Left ventricle myocardium inferior (tissue), 1 donor: ENCODE results near the gene CD70. TPM values are rescaled to one million over a fixed set of nuclear protein-coding genes. Genes with fewer than 3 reads are reported as not detected.

Experiments used
- DNase-seq: peaks from one replicate; pipeline ENCODE4 v3.0.0-alpha.2; 2020
- H3K27ac ChIP-seq: fragments of 200-600 bp; replicated peaks from 2 replicates; pipeline ENCODE4 v1.8.0; 2021
- H3K27me3 ChIP-seq: fragments of 200-600 bp; 2 replicates; pipeline ENCODE4 v1.8.0; 2021; ENCODE audit warnings: low read depth
- H3K36me3 ChIP-seq: fragments of 200-600 bp; 2 replicates; pipeline ENCODE4 v1.8.0; 2021
- H3K4me1 ChIP-seq: fragments of 200-600 bp; 2 replicates; pipeline ENCODE4 v1.8.0; 2021
- H3K4me3 ChIP-seq: fragments of 200-600 bp; 2 replicates; pipeline ENCODE4 v1.8.0; 2021; ENCODE audit warnings: mild to moderate bottlenecking, moderate library complexity
- H3K9me3 ChIP-seq: fragments of 200-600 bp; replicated peaks from 2 replicates; pipeline ENCODE4 v1.8.0; 2021
- CTCF ChIP-seq: fragments of 200-600 bp; IDR thresholded peaks from 2 replicates; pipeline ENCODE4 v1.8.0; 2021; ENCODE audit warnings: antibody characterized with exemption, mild to moderate bottlenecking, borderline replicate concordance
- intact Hi-C: fragments of 100-400 bp; cut with micrococcal nuclease; formaldehyde crosslinking; loops from one replicate; pipeline ENCODE4 v1.11.0; 2022
- total RNA-seq: library from RNA; stranded (reverse); fragmentation: NEBNext Ultra II Directional; extraction: Animal tissue kit (Norgen Biotek cat#: 25700); gene quantifications from one replicate; pipeline ENCODE4 v1.2.1, GENCODE V29; 2021
- donor health status: DM: no; HTN: yes; CAD: no; lungs with severe emphysema.

CD70 gene
- total RNA-seq, 1 donor from 2014 or later, result not detected

- intact Hi-C loops, result no loop called here
- Histone ChIP-seq H3K27ac (no peak overlapping the region), H3K4me3 (no peak overlapping the region), H3K4me1 (no peaks in the 10 kb centered on the region), H3K36me3 (no peaks in the 10 kb centered on the region), H3K9me3 (peaks cover 11% of the 10 kb centered on the region), H3K27me3 (peaks cover 23% of the 10 kb centered on the region)
- no peak for TF ChIP-seq CTCF
- no peak for DNase-seq
These were observed 35.8 kb upstream of the CD70 start for GRCh38 chr19:6626764-6627163.

GRCh38 chr19:6617374-6617773, 26.4 kb upstream of the CD70 start:
- H3K9me3 ChIP-seq, result peaks cover 34% of the 10 kb centered on the region
- H3K27ac ChIP-seq, result no peak overlapping the region
- no peaks in the 10 kb centered on the region for H3K36me3 ChIP-seq
- peaks cover 44% of the 10 kb centered on the region for H3K27me3 ChIP-seq
- no peak overlapping the region for H3K4me3 ChIP-seq
- TF ChIP-seq CTCF, result no peak
- no peaks in the 10 kb centered on the region for H3K4me1 ChIP-seq
- intact Hi-C loops, result no loop called here
- no peak for DNase-seq

GRCh38 chr19:6616011-6616410, 25.1 kb upstream of the CD70 start:
- intact Hi-C loops, result no loop called here
- peaks cover 26% of the 10 kb centered on the region for H3K9me3 ChIP-seq
- H3K4me1 ChIP-seq, result no peaks in the 10 kb centered on the region
- no peak overlapping the region for H3K4me3 ChIP-seq
- DNase-seq, result no peak
- H3K36me3 ChIP-seq, result no peaks in the 10 kb centered on the region
- no peak for TF ChIP-seq CTCF
- no peak overlapping the region for H3K27ac ChIP-seq
- H3K27me3 ChIP-seq, result peaks cover 57% of the 10 kb centered on the region

- Histone ChIP-seq H3K4me3 (no peak overlapping the region), H3K36me3 (no peaks in the 10 kb centered on the region), H3K9me3 (peaks cover 16% of the 10 kb centered on the region), H3K27ac (no peak overlapping the region), H3K27me3 (peaks cover 78% of the 10 kb centered on the region), H3K4me1 (no peaks in the 10 kb centered on the region)
- intact Hi-C loops, result no loop called here
- no peak for TF ChIP-seq CTCF
- no peak for DNase-seq
These were observed 22.8 kb upstream of the CD70 start for GRCh38 chr19:6613711-6614110.

GRCh38 chr19:6610934-6611852, 20.2 kb upstream of the CD70 start:
- Histone ChIP-seq H3K9me3 (no peaks in the 10 kb centered on the region), H3K27me3 (peaks cover 78% of the 10 kb centered on the region), H3K4me1 (no peaks in the 10 kb centered on the region), H3K27ac (no peak overlapping the region), H3K4me3 (no peak overlapping the region), H3K36me3 (no peaks in the 10 kb centered on the region)
- DNase-seq, result no peak
- intact Hi-C loops, result no loop called here
- TF ChIP-seq CTCF, result no peak
